ENCODE measurements around the gene IDH3G. TPM values are rescaled to one million over a fixed set of nuclear protein-coding genes. Genes with fewer than 3 reads are reported as not detected.

IDH3G gene
- total RNA-seq, 1 donor from 2014 or later, result 56.7 TPM

- H3K27me3 Mint-ChIP-seq (ENCODE audit: unreplicated experiment), result peaks cover 3% of the 10 kb centered on the region
- peaks cover 4% of the 10 kb centered on the region for H3K4me1 Mint-ChIP-seq (ENCODE audit: low read depth, unreplicated experiment)
- no peak overlapping the region for H3K27ac Mint-ChIP-seq (ENCODE audit: unreplicated experiment)
- no peak for DNase-seq
- H3K36me3 Mint-ChIP-seq (ENCODE audit: unreplicated experiment), result peaks cover 6% of the 10 kb centered on the region
- H3K9me3 Mint-ChIP-seq (ENCODE audit: unreplicated experiment), result no peaks in the 10 kb centered on the region
- no peak overlapping the region for H3K4me3 Mint-ChIP-seq (ENCODE audit: unreplicated experiment)
- TF ChIP-seq CTCF (IDR thresholded peaks at IDR 0.05; ENCODE audit: partially characterized antibody, unreplicated experiment), result no peak
These were observed 54.3 kb downstream of the IDH3G start for GRCh38 chrX:153739754-153740486.

- no peak for DNase-seq
- no peak overlapping the region for H3K27ac Mint-ChIP-seq (ENCODE audit: unreplicated experiment)
- no peak overlapping the region for H3K4me3 Mint-ChIP-seq (ENCODE audit: unreplicated experiment)
- TF ChIP-seq CTCF (IDR thresholded peaks at IDR 0.05; ENCODE audit: partially characterized antibody, unreplicated experiment), result no peak
- H3K36me3 Mint-ChIP-seq (ENCODE audit: unreplicated experiment), result peaks cover 6% of the 10 kb centered on the region
- H3K27me3 Mint-ChIP-seq (ENCODE audit: unreplicated experiment), result peaks cover 5% of the 10 kb centered on the region
- H3K4me1 Mint-ChIP-seq (ENCODE audit: low read depth, unreplicated experiment), result peaks cover 3% of the 10 kb centered on the region
- no peaks in the 10 kb centered on the region for H3K9me3 Mint-ChIP-seq (ENCODE audit: unreplicated experiment)
These were observed 56.0 kb downstream of the IDH3G start for GRCh38 chrX:153738056-153738605.

GRCh38 chrX:153736871-153737441 lies 57.2 kb downstream of the IDH3G start:
- H3K36me3 Mint-ChIP-seq (ENCODE audit: unreplicated experiment), result peaks cover 7% of the 10 kb centered on the region
- peaks cover 5% of the 10 kb centered on the region for H3K27me3 Mint-ChIP-seq (ENCODE audit: unreplicated experiment)
- no peaks in the 10 kb centered on the region for H3K9me3 Mint-ChIP-seq (ENCODE audit: unreplicated experiment)
- H3K4me1 Mint-ChIP-seq (ENCODE audit: low read depth, unreplicated experiment), result peaks cover 3% of the 10 kb centered on the region
- no peak overlapping the region for H3K4me3 Mint-ChIP-seq (ENCODE audit: unreplicated experiment)
- TF ChIP-seq CTCF (IDR thresholded peaks at IDR 0.05; ENCODE audit: partially characterized antibody, unreplicated experiment), result no peak
- H3K27ac Mint-ChIP-seq (ENCODE audit: unreplicated experiment), result no peak overlapping the region
- DNase-seq, result no peak

- TF ChIP-seq CTCF (IDR thresholded peaks at IDR 0.05; ENCODE audit: partially characterized antibody, unreplicated experiment), result no peak
- H3K4me1 Mint-ChIP-seq (ENCODE audit: low read depth, unreplicated experiment), result peaks cover 3% of the 10 kb centered on the region
- peaks cover 14% of the 10 kb centered on the region for H3K36me3 Mint-ChIP-seq (ENCODE audit: unreplicated experiment)
- no peak overlapping the region for H3K27ac Mint-ChIP-seq (ENCODE audit: unreplicated experiment)
- H3K27me3 Mint-ChIP-seq (ENCODE audit: unreplicated experiment), result peaks cover 5% of the 10 kb centered on the region
- no peaks in the 10 kb centered on the region for H3K9me3 Mint-ChIP-seq (ENCODE audit: unreplicated experiment)
- H3K4me3 Mint-ChIP-seq (ENCODE audit: unreplicated experiment), result no peak overlapping the region
- no peak for DNase-seq
These were observed 57.9 kb downstream of the IDH3G start for GRCh38 chrX:153736071-153736820.

Other genes starting within 250 kb of the IDH3G start
- gene CCNQ, start 195.2 kb downstream of the IDH3G start, total RNA-seq (ENCODE audit: unreplicated experiment), result 28.9 TPM
- gene DUSP9, start 147.2 kb downstream of the IDH3G start, total RNA-seq (ENCODE audit: unreplicated experiment), result 0.61 TPM
- gene PNCK, start 120.6 kb downstream of the IDH3G start, total RNA-seq (ENCODE audit: unreplicated experiment), result 4.3 TPM
- 108 TPM for gene SLC6A8, start 106.4 kb downstream of the IDH3G start, total RNA-seq (ENCODE audit: unreplicated experiment)
- 155 TPM for gene BCAP31, start 70.0 kb downstream of the IDH3G start, total RNA-seq (ENCODE audit: unreplicated experiment)
- gene ABCD1, start 69.5 kb downstream of the IDH3G start, total RNA-seq (ENCODE audit: unreplicated experiment), result 13.5 TPM
- gene PLXNB3, start 30.1 kb downstream of the IDH3G start, total RNA-seq (ENCODE audit: unreplicated experiment), result 5.8 TPM
- gene SRPK3, start 13.3 kb downstream of the IDH3G start, total RNA-seq (ENCODE audit: unreplicated experiment), result not detected
- gene SSR4, start 293 bp upstream of the IDH3G start, total RNA-seq (ENCODE audit: unreplicated experiment), result 277 TPM
- 41.8 TPM for gene PDZD4, start 36.2 kb upstream of the IDH3G start, total RNA-seq (ENCODE audit: unreplicated experiment)
- 925 TPM for gene L1CAM, start 91.8 kb upstream of the IDH3G start, total RNA-seq (ENCODE audit: unreplicated experiment)
- not detected for gene AVPR2, start 110.3 kb upstream of the IDH3G start, total RNA-seq (ENCODE audit: unreplicated experiment)
- 33.5 TPM for gene ARHGAP4, start 131.9 kb upstream of the IDH3G start, total RNA-seq (ENCODE audit: unreplicated experiment)
- gene NAA10, start 140.7 kb upstream of the IDH3G start, total RNA-seq (ENCODE audit: unreplicated experiment), result 129 TPM
- gene RENBP, start 150.3 kb upstream of the IDH3G start, total RNA-seq (ENCODE audit: unreplicated experiment), result 16.1 TPM
- gene HCFC1, start 177.4 kb upstream of the IDH3G start, total RNA-seq (ENCODE audit: unreplicated experiment), result 84.0 TPM
- gene TMEM187, start 178.4 kb upstream of the IDH3G start, total RNA-seq (ENCODE audit: unreplicated experiment), result 6.7 TPM
- 60.3 TPM for gene IRAK1, start 225.5 kb upstream of the IDH3G start, total RNA-seq (ENCODE audit: unreplicated experiment)

Measured in glutamatergic neuron (in vitro differentiated cells).